Pancreas (tissue), 10 donors: Measurements from ENCODE around the gene DSCAML1. TPM values are rescaled to one million over a fixed set of nuclear protein-coding genes. Genes with fewer than 3 reads are reported as not detected.

Experiments used
- ATAC-seq, 4 donors: fragments of 200-7000 bp; cut with Tn5 transposase; one replicate each; pipeline versions ENCODE4 v1.8.0 to v1.9.1; 2020; ENCODE audit warnings: mild to moderate bottlenecking in 4 of 4, moderate library complexity in 4 of 4
- DNase-seq, 6 donors: peaks; one replicate each; pipeline ENCODE4 v3.0.0-alpha.2; 2020
- FAIRE-seq: peaks from 2 replicates; lab custom pipeline; 2012; peaks lifted over from hg19 to GRCh38; lab: Jason Lieb, UNC
- H3K27ac ChIP-seq, 4 donors: fragments of 200-600 bp; sonication (generic); 1 replicate in 3 of 4; 2 replicates in 1 of 4; pipeline versions ENCODE4 v1.5.0 to v1.8.0; 2020
- H3K27me3 ChIP-seq, 4 donors: fragments of 200-600 bp; one replicate each; pipeline ENCODE4 v1.8.0; 2021
- H3K36me3 ChIP-seq, 3 donors: fragments of 200-600 bp; sonication (generic) in 1 of 3; one replicate each; pipeline versions ENCODE4 v1.5.0 to v1.8.0; 2020 to 2021
- H3K4me1 ChIP-seq, 3 donors: fragments of 200-600 bp; one replicate each; pipeline ENCODE4 v1.8.0; 2021
- H3K4me3 ChIP-seq, 4 donors: fragments of 200-600 bp; sonication (generic) in 2 of 4; one replicate each; pipeline versions ENCODE4 v1.5.0 to v1.8.0; 2020 to 2021
- H3K9me3 ChIP-seq, 4 donors: fragments of 200-600 bp; one replicate each; pipeline ENCODE4 v1.8.0; 2021
- WGBS, 2 donors: extraction: QIAGEN DNeasy Blood & Tissue Kit; methylation state at CpG; one replicate each; pipeline ENCODE4 v1.1.7; 2013; 5-methylcytosine and 5-hydroxymethylcytosine counted together
- intact Hi-C, 3 donors: fragments of 100-400 bp; cut with DNase I; formaldehyde crosslinking; loops; one replicate each; pipeline versions ENCODE4 v1.11.1 to v1.14.2; 2022
- polyA plus RNA-seq, 2 donors: library from polyadenylated mRNA; stranded (reverse); fragments of 200-250 nt; gene quantifications; one replicate each; pipeline ENCODE4 v1.2.3, GENCODE V29; 2013
- total RNA-seq, 6 donors: library from RNA; stranded (reverse); fragmentation: NEBNext Ultra II Directional in 4 of 6; extraction: Animal tissue kit (Norgen Biotek cat#: 25700) in 4 of 6; gene quantifications; one replicate each; pipeline versions ENCODE4 v1.2.1 to v1.2.4, GENCODE V29; 2021 to 2023
- TF ChIP-seq, protein P1 (sequence below), 4 donors: fragments of 200-600 bp; sonication (generic) in 3 of 4; IDR thresholded peaks; one replicate each; pipeline versions ENCODE4 v1.5.0 to v1.8.0; 2021; ENCODE audit warnings: antibody characterized with exemption in 4 of 4
- donor health status: healthy with polysubstance abuse.
- donor health status: DM: no; HTN: no; CAD: no; lungs with moderate emphysema.
- donor health status: DM: no; HTN: no; CAD: no.
- donor health status: control.
- donor health status: control.
- donor health status: Bipolar disorder and iron deficiency.
- donor health status: DM: yes; HTN: yes; CAD: no.
- donor health status: DM: no; HTN: no; CAD: no.
- donor health status: DM: no; HTN: no; CAD: no.
- donor health status: DM: yes; HTN: yes; CAD: no.

DSCAML1 gene
- total and polyA plus RNA-seq, 8 donors = 0.69 to 2.7 (median 1.8) TPM

GRCh38 chr11:117501237-117501898 is 295.6 kb downstream of the DSCAML1 start:
- DNase-seq (no peak), FAIRE-seq (no peak), ATAC-seq (no peak)
- intact Hi-C loops = no loop called here
- no peaks in the 10 kb centered on the region for H3K9me3 ChIP-seq
- WGBS, 2 donors = 73 to 74% methylated on average over 14 of the region's 14 CpGs
- H3K36me3 ChIP-seq = no peaks in the 10 kb centered on the region
- no peaks in the 10 kb centered on the region for H3K4me1 ChIP-seq
- no peak overlapping the region for H3K27ac ChIP-seq
- no peak overlapping the region for H3K4me3 ChIP-seq
- TF ChIP-seq, protein P1, sequence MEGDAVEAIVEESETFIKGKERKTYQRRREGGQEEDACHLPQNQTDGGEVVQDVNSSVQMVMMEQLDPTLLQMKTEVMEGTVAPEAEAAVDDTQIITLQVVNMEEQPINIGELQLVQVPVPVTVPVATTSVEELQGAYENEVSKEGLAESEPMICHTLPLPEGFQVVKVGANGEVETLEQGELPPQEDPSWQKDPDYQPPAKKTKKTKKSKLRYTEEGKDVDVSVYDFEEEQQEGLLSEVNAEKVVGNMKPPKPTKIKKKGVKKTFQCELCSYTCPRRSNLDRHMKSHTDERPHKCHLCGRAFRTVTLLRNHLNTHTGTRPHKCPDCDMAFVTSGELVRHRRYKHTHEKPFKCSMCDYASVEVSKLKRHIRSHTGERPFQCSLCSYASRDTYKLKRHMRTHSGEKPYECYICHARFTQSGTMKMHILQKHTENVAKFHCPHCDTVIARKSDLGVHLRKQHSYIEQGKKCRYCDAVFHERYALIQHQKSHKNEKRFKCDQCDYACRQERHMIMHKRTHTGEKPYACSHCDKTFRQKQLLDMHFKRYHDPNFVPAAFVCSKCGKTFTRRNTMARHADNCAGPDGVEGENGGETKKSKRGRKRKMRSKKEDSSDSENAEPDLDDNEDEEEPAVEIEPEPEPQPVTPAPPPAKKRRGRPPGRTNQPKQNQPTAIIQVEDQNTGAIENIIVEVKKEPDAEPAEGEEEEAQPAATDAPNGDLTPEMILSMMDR (IDR thresholded peaks at IDR 0.05) = no peak
- H3K27me3 ChIP-seq = no peaks in the 10 kb centered on the region

DNA sequence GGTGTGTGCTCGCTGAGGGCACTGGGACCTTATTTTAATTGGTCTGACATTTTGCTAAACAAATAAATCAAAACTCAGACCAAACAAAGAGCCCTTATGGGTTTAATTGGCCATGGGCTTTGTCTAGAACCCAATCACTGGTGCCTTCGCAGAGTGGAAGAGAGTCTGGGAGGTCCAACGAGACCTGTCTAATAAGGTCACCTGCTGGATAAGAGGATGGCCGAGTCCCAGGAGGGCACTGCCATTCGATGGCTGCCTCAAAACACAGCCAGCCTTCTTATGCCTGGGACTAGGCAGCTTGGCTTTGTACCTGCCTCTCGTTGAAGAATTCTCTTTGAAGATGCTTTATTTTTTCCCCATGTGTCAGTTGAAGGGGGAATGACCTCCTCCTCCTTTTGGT is 298.2 kb downstream of the DSCAML1 start:
- TF ChIP-seq, protein P1 (IDR thresholded peaks at IDR 0.05) = no peak
- H3K36me3 ChIP-seq = no peaks in the 10 kb centered on the region
- H3K27ac ChIP-seq = no peak overlapping the region
- no peaks in the 10 kb centered on the region for H3K27me3 ChIP-seq
- DNase-seq = no peak
- FAIRE-seq = no peak
- no peak overlapping the region for H3K4me3 ChIP-seq
- WGBS, 2 donors = 79 to 82% methylated on average over 6 of the region's 6 CpGs
- intact Hi-C loops = no loop called here
- H3K9me3 ChIP-seq = no peaks in the 10 kb centered on the region
- no peaks in the 10 kb centered on the region for H3K4me1 ChIP-seq
- ATAC-seq = no peak

DNA sequence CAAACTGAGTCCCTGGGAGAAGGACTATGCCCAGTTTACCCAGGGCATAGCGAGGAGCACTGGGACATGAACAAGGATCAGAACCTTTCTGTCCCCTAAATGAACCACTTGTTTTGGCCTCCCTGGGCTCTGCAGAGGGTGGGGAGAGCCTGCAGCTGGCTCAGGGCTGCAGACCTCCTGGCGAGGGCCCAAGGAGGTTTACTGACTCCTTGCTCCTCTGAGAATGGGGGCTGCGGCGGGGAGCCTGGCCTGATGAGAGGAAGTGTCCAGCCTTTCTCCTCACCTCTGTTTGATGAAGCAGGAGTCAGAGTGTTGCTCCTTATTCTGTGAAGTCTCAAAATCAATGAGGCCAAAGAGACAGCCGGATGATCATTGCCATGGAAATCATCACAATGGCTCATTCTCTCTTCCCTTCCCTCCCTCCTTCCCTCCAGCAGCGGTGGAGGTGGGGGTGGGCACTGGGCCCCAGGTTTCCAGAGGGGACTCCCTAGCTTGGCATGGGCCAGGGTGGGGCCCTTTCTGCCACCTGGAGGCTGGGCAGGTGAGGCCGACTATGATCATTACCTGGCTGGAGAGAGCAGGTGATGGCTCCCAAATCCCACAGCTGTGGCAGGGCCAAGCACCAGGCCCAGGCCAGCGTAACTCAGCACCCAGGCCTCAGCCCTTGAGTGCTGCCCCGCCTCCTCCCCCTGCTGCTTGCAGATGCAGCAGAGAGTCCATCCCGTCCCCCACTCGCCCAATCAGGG is 299.6 kb downstream of the DSCAML1 start:
- Histone ChIP-seq H3K27me3 (no peaks in the 10 kb centered on the region), H3K4me3 (no peak overlapping the region), H3K27ac (no peak overlapping the region), H3K4me1 (no peaks in the 10 kb centered on the region), H3K9me3 (no peaks in the 10 kb centered on the region), H3K36me3 (no peaks in the 10 kb centered on the region)
- TF ChIP-seq, protein P1 (IDR thresholded peaks at IDR 0.05) = no peak
- ATAC-seq = no peak
- intact Hi-C loops = no loop called here
- no peak for DNase-seq
- FAIRE-seq = no peak
- WGBS, 2 donors = 88 to 95% methylated on average over 10 to 11 of the region's 11 CpGs

GRCh38 chr11:117495357-117495756 is 301.7 kb downstream of the DSCAML1 start:
- no peak overlapping the region for H3K4me3 ChIP-seq
- ATAC-seq (no peak), FAIRE-seq (no peak), DNase-seq (no peak)
- intact Hi-C loops = no loop called here
- 67 to 78% methylated on average over 6 of the region's 6 CpGs for WGBS, 2 donors
- H3K36me3 ChIP-seq = no peaks in the 10 kb centered on the region
- no peak overlapping the region for H3K27ac ChIP-seq
- H3K4me1 ChIP-seq = no peaks in the 10 kb centered on the region
- TF ChIP-seq, protein P1 (IDR thresholded peaks at IDR 0.05) = no peak
- no peaks in the 10 kb centered on the region for H3K9me3 ChIP-seq
- H3K27me3 ChIP-seq = no peaks in the 10 kb centered on the region
